ENCODE measurements around the gene CLCA2. TPM values are rescaled to one million over a fixed set of nuclear protein-coding genes. Genes with fewer than 3 reads are reported as not detected.

Gene CLCA2
- total RNA-seq, 1 donor from 2014 or later, result not detected

DNA sequence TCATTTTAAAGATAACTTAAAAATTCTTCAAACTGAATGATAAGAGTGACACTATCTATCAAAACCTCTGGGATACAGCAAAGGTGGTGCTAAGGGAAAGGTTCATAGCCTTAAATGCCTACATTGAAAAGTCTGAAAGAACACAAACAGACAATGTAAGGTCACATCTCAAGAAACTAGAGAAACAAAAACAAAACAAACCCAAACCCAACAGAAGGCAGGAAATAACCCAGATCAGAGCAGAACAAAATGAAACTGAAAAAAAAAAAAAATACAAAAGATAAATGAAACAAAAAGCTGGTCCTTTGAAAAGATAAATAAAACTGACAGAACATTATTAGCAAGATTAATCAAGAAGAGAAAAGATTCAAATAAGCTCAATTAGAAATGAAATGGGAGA lies 34.7 kb upstream of the CLCA2 start:
- intact Hi-C loops (cut with micrococcal nuclease), result no loop called here
- POLR2A ChIA-PET, result interaction anchor here (1.0 kb wide), 1 partner anchor 315 kb away, joined by 3 read pairs; the partner anchor contains the start of gene SH3GLB1

DNA sequence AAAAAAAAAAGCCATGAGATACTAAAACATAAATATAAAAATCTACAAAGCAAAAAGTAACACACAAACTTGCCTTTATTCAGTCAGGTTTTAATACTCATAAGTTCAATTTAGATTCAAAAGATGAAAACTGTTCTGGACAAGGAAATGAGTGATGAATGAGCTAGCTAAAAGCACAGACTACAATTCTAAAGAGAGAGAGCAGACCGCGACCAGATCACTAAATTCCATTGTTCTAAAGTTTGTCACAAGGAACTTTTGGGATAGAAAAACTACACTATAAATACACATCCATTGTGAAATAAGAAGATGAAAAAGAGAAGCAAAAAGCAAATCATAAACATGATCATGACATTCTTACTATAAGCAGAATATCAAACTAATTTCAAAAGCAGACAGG lies 29.6 kb upstream of the CLCA2 start:
- peaks cover 58% of the 10 kb centered on the region for H3K4me1 Mint-ChIP-seq

More for the DNA sequence above, 34.7 kb upstream of the CLCA2 start:
- peak overlapping the region; percentile 2 for H3K27ac Mint-ChIP-seq
- CTCF ChIA-PET, result interaction anchor here (2.1 kb wide), 1 partner anchor 111 kb away, joined by 6 read pairs; no protein-coding TSS in a partner anchor
- no peaks in the 10 kb centered on the region for H3K27me3 Mint-ChIP-seq
- no peaks in the 10 kb centered on the region for H3K36me3 Mint-ChIP-seq (ENCODE audit: low read depth)
- H3K4me3 Mint-ChIP-seq, result peak overlapping the region; percentile 13
- H3K4me1 Mint-ChIP-seq, result peaks cover 39% of the 10 kb centered on the region
- ATAC-seq (ENCODE audit: low read depth), result no peak
- TF ChIP-seq, protein P1, sequence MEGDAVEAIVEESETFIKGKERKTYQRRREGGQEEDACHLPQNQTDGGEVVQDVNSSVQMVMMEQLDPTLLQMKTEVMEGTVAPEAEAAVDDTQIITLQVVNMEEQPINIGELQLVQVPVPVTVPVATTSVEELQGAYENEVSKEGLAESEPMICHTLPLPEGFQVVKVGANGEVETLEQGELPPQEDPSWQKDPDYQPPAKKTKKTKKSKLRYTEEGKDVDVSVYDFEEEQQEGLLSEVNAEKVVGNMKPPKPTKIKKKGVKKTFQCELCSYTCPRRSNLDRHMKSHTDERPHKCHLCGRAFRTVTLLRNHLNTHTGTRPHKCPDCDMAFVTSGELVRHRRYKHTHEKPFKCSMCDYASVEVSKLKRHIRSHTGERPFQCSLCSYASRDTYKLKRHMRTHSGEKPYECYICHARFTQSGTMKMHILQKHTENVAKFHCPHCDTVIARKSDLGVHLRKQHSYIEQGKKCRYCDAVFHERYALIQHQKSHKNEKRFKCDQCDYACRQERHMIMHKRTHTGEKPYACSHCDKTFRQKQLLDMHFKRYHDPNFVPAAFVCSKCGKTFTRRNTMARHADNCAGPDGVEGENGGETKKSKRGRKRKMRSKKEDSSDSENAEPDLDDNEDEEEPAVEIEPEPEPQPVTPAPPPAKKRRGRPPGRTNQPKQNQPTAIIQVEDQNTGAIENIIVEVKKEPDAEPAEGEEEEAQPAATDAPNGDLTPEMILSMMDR (IDR thresholded peaks at IDR 0.05), result no peak
- no peak for DNase-seq
- H3K9me3 Mint-ChIP-seq, result no peaks in the 10 kb centered on the region

DNA sequence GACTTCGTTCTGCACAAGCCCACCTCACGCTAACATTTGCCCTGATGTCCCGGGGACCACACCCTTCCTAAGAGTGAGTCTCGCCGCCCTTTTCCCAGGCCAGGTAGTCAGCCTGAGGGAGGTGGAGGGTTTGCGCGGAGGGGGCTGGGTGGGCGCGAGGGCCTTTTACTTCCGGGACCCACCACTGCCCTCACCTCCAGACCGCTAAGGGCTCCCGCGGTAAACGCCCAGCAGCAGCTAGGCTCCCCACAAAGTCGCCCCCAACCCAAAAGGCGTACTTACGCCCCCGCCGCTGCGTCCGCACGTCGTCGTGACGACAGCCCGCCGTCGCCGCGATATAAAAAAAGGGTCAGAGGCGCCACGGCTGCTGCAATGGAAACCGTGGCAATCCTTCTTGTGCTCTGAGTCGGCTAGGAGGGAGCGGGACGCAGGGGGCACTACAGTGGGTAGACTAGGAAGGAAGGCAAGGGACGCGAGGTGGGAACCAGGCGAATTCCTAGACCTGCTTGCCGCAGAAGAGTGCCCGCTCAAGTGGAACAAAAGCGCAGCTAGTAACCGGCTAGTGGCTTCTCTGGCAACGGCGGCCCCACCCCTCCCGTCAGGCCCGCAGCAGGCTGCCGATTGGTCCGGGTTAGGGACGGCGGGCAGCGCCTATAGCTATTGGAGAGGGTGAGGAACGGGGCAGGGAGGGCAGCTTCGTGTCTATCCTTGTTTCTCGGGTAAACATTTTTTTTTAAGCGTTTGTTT lies 28.0 kb upstream of the CLCA2 start, which contains the start of gene ODF2L:
TSS of gene ODF2L (minus strand) at position 573 of the 747 bp plus-strand sequence. CDS start 9,296 bp downstream, outside the sequence.
- CTCF ChIA-PET, result interaction anchor here (0.9 to 1.6 kb wide), 9 partner anchors 8 to 310 kb away, joined by 3 to 6 read pairs (median 3); partner anchors contain the start of gene SH3GLB1

More for the DNA sequence above, 29.6 kb upstream of the CLCA2 start:
- intact Hi-C loops (cut with micrococcal nuclease), result loop anchor here (10.0 kb wide), 1 partner anchor 660 kb away; no protein-coding TSS in a partner anchor
- ATAC-seq (ENCODE audit: low read depth) (no peak), DNase-seq (no peak)
- ChIA-PET POLR2A (interaction anchor here (0.7 kb wide), 2 partner anchors 9 to 1088 kb away, joined by 3 to 5 read pairs; no protein-coding TSS in a partner anchor), CTCF (interaction anchor here (1.0 kb wide), 1 partner anchor 108 kb away, joined by 3 read pairs; no protein-coding TSS in a partner anchor)
- TF ChIP-seq, protein P1 (IDR thresholded peaks at IDR 0.05), result no peak
- peak overlapping the region; percentile 2 for H3K4me3 Mint-ChIP-seq
- H3K36me3 Mint-ChIP-seq (ENCODE audit: low read depth), result peaks cover 5% of the 10 kb centered on the region
- no peak overlapping the region for H3K27ac Mint-ChIP-seq
- H3K27me3 Mint-ChIP-seq, result no peaks in the 10 kb centered on the region
- no peaks in the 10 kb centered on the region for H3K9me3 Mint-ChIP-seq

DNA sequence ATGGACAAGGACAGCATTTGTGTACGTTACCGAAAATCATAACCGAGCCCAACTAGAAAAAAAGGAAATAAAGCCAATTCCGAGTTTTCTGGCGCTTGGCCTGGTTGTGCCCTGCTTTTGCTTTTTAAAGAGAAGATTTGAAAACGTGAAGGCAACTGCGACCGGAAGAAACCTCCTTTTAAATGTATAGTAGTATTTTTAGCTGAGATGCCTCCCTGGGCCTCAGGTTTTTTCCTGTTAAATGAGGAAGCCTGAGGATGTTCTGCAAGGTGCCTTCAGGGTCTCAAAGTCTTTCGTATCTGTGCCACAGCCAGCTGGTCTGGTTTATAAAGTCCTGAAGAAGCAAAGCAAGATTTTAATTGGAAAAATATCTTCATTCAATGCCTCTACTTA lies 27.5 kb upstream of the CLCA2 start:
- H3K4me3 Mint-ChIP-seq, result peak overlapping the region; percentile 98
- peak overlapping the region; percentile 95 for H3K27ac Mint-ChIP-seq
- peaks cover 39% of the 10 kb centered on the region for H3K4me1 Mint-ChIP-seq
- H3K27me3 Mint-ChIP-seq, result no peaks in the 10 kb centered on the region
- ChIA-PET CTCF (interaction anchor here (0.9 to 1.6 kb wide), 9 partner anchors 9 to 309 kb away, joined by 3 to 6 read pairs (median 3); partner anchors contain the start of gene SH3GLB1), POLR2A (interaction anchor here (0.7 to 2.1 kb wide), 4 partner anchors 78 to 931 kb away, joined by 3 to 34 read pairs (median 5); partner anchors contain the start of genes HS2ST1, SELENOF and SH3GLB1)
- ATAC-seq (ENCODE audit: low read depth), result peak; percentile 2
- peaks cover 5% of the 10 kb centered on the region for H3K36me3 Mint-ChIP-seq (ENCODE audit: low read depth)
- H3K9me3 Mint-ChIP-seq, result no peaks in the 10 kb centered on the region
- intact Hi-C loops (cut with micrococcal nuclease), result loop anchor here (1.0 to 10.0 kb wide), 10 partner anchors 9 to 932 kb away; partner anchors contain the start of genes HS2ST1, LMO4, SELENOF and SH3GLB1
- no peak for DNase-seq
- TF ChIP-seq, protein P1 (IDR thresholded peaks at IDR 0.05), result no peak

More for the DNA sequence above, 28.0 kb upstream of the CLCA2 start, which contains the start of gene ODF2L:
- H3K9me3 Mint-ChIP-seq, result no peaks in the 10 kb centered on the region
- intact Hi-C loops (cut with micrococcal nuclease), result loop anchor here (1.0 to 10.0 kb wide), 10 partner anchors 9 to 933 kb away; partner anchors contain the start of genes HS2ST1, LMO4, SELENOF and SH3GLB1
- peak within 1 kb of the TSS; percentile 98 for H3K4me3 Mint-ChIP-seq
- H3K27me3 Mint-ChIP-seq, result no peaks in the 10 kb centered on the region
- ATAC-seq (ENCODE audit: low read depth) (peak; percentile 99), DNase-seq (peak; percentile 78)
- peaks cover 45% of the 10 kb centered on the region for H3K4me1 Mint-ChIP-seq
- POLR2A ChIA-PET, result interaction anchor here (0.9 to 2.1 kb wide), 4 partner anchors 12 to 932 kb away, joined by 3 to 34 read pairs (median 5); partner anchors contain the start of genes HS2ST1, SELENOF and SH3GLB1
- H3K36me3 Mint-ChIP-seq (ENCODE audit: low read depth), result peaks cover 5% of the 10 kb centered on the region
- peak within 1 kb of the TSS; percentile 95 for H3K27ac Mint-ChIP-seq
- TF ChIP-seq, protein P1 (IDR thresholded peaks at IDR 0.05), result no peak
